ENCODE data around the gene ASTN1.

GRCh38 chr1:176896216-176896615, 268.3 kb downstream of the ASTN1 start:
- no peak for TF ChIP-seq POLR2AphosphoS5 (IDR thresholded peaks at IDR 0.05; ENCODE audit: low read depth, low read length)
- TF ChIP-seq POLR2A (IDR thresholded peaks at IDR 0.05; ENCODE audit: low read depth, low read length), result no peak
- TF ChIP-seq TAF1 (IDR thresholded peaks at IDR 0.05; ENCODE audit: low read depth, low read length), result no peak
- TF ChIP-seq SPI1 (IDR thresholded peaks at IDR 0.05; ENCODE audit: low read depth, low read length), result no peak
- TF ChIP-seq PAX5 (IDR thresholded peaks at IDR 0.05; ENCODE audit: insufficient read depth, low read length, severe bottlenecking), result no peak

Measured in GM12891 (cell line).